MM.1S (cell line): ENCODE data around the gene IL24.

ENCODE experiments used
- CTCF ChIP-seq: fragments of 300-600 bp; sonication (generic); IDR thresholded peaks from 2 replicates; pipeline ENCODE4 v1.5.1; 2016; ENCODE audit warnings: antibody characterized with exemption, low read length, mixed read lengths
- EZH2 ChIP-seq: fragments of 300-600 bp; sonication (generic); optimal IDR thresholded peaks from 2 replicates; pipeline ENCODE3; 2017; ENCODE audit warnings: low read depth, mild to moderate bottlenecking, antibody characterized with exemption, low read length, mixed read lengths

DNA sequence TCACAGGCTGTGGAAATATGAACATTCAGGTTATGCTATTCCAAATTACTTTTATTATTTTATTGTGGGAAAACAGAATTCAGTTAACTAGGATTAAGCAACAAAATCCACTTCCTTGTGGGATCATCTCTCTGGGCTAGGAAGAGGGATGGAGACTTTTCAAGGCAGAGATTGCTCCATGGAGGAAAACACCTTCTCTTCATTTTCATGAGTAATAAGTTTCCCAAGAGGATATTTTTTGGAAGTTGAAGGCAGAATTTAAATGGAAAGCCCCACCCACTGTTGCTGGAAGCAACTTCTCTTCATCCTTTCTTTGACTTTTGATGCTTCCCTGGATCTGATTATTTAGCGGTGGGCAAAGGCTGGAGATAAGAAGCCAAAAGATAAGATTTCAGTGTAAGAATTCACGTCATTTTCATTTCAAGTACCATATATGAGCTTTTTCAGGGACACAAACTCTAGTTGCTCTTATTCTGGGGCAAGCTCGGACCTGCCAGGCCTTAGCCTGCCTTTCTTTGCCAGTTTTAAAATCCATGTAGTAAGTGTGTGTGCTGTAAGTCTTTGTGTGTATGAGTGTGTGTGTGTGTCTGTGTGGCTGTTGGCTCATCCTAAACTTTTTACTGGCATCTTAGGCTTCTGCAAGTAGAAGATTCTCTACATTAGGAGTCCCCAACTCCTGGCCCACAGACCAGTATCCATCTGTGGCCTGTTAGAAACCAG lies 11.7 kb upstream of the IL24 start:
- no peak for TF ChIP-seq CTCF
- TF ChIP-seq EZH2 = no peak
